Stimulated activated naive CD4-positive, alpha-beta T cell (primary cell): Measurements from ENCODE around the gene NSUN2.
"Not testable (repeated sequence)": the region's sequence is repeated elsewhere in the genome, so short reads cannot be mapped to it uniquely, and the experiment has no call there.

Source experiments
- DNase-seq, 6 experiments: peaks; one replicate each; lab custom pipeline; 2025; lab: John Stamatoyannopoulos, UW

Gene NSUN2

DNA sequence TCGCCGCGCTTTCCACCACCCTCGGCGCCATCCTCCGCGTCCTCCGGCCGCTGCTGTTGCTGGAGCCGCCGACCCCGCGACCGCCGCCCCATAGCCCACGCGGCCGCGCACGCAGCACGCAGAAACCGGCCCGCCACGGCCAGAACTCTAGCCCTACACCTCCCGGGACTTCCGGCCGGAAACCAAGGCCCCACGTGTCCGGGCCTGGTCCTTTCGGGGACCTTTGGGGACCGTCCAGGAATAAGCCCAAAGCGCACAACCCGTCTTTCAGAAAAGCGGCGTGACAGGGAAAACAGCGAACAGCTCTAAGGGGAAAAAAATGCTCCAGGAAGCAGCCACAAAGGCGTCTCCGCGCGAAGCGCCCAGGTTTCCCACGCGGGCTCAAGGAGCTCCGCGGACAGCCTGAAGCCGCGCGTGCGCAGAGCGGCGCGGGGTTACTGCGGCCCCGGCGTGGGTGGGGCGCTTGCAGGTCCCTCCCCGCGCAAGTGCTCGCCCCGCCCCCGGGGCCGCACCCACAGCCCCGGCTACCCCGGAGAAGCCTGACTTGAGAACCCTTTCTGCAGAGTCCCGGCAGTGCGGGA, at the start of gene NSUN2, which contains the start of gene SRD5A1:
Gene NSUN2 (minus strand): TSS at position 157 of the 581 bp plus-strand sequence. CDS start 65 bp downstream, at position 92.
Gene SRD5A1 (plus strand): TSS at position 553 of the 581 bp plus-strand sequence. CDS start 137 bp downstream, outside the sequence.
- DNase-seq, result peak; percentile 86 to 95 (median 89)

DNA sequence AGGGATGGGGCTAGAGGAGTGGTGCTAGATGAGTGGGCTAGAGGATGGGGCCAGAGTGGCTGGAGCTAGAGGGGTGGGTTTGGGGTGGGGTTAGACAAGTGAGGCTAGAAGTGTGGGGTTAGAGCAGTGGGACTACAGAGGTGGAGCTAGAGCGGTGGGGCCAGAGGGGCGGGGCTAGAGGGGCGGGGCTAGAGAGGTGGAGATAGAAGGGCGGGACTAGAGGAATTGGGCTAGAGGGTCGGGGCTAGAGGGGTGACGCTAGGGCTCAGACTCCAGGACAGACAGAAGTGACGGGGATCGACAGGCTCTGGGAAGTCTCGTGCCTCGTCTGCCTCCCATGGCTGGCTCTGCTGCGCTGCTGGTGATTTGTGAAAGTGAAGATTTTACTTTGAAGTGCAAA, 49.4 kb upstream of the NSUN2 start:
- no peak for DNase-seq

DNA sequence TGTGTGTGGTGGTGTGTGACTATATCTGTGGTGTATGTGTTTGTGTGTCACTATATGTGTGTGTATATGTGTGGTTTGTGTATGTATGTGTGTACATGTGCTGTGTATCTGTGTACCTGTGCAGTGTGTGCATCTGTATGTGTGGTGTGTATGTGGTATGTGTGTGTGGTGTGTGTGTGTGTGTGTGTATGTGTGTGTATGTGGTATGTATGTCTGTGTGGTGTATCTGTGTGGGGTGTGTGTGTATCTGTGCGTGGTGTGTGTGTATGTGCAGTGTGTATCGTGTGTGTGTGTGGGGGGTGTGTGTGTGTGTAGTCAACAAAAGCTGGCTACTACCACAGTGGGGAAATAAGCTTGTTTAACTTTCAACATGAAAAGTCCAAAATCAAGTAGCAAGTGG, 48.8 kb upstream of the NSUN2 start:
- DNase-seq, result no peak

DNA sequence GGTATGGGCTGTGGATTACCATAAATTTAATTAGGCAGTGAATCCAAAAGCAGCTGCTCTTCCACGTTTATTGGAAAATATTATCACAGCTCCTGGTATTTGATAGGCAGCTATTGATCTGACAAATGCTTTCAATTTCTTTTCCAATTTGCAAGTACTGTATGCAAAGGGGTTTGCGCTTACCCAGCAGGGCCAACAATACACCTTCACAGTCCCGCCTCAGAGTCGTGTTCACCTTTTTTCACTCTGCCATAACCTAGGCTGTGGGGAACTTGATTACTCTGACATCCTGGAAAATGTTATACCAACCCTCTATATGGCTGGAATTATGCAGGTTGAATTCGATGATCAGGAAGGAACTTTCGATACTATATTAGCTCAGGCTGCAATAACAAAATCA, 48.1 kb upstream of the NSUN2 start:
- DNase-seq, result no peak

DNA sequence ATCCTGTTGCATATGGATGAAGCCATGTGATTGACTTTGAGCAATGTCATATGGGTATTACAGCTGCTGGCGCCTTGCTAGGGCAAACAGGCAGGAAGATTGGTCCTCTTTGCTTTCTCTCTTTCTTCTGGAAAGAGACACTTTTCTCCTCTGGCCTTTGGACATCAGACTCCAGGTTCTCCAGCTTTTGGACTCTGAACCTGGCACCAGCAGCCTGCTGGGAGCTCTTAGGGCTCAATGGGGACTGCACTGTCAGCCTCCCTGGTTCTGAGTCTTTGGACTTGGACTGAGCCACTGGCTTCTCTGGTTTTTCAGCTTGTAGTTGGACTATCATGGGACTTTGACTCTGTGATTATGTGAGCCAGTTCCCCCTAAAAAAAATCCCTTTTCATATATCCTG, 45.5 kb upstream of the NSUN2 start:
- no peak for DNase-seq

DNA sequence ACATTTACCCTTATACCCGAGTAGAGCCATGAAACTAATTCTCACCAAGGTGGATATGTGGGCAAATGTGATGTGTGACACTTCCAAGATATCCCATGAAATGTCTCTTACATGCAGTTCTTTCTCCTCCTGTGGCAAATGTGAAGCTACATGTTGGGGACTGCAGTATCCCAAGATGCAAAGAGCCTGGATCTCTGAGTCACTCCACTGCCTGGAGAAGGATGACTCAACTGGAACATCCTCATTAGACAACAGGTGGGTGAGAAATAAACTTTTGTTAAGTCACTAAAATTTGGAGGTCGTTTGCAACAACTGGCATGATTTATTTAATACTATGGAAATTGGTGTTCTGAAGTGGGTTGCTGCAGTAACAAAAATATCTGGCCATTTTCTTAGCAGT, 43.9 kb upstream of the NSUN2 start:
- DNase-seq, result no peak

DNA sequence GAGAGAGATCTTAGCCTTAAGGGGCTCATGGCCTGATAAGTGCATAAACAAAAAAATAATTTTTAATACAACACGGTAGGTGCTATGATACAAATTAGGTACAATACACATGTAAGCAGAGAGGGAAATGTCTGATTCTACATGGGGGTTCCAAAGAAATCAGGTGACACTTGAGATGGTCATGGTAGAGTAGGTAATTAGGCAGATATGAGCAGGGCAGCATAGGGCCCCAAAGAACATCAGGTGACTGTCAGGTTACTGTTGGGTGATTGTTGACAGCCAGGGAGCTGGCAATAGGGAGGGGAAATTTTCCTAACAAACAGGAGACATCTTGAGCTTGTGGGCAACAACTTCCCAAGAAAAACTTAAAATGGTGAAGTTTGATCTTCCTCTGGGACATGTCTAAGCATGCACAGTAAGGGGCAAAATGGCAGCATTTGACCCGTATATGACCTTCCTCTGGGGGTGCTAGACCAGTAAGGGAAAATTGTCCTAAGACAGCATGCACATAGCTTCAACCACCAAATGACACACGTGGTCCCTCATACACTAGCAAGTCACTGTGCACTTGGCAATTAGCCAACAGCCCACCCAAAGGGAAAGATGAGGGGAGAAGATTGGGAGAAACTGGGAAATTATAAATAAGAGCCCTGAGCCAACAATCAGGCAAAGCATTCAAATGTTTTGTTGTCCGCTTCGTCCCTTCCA, 43.1 kb upstream of the NSUN2 start:
- no peak for DNase-seq

DNA sequence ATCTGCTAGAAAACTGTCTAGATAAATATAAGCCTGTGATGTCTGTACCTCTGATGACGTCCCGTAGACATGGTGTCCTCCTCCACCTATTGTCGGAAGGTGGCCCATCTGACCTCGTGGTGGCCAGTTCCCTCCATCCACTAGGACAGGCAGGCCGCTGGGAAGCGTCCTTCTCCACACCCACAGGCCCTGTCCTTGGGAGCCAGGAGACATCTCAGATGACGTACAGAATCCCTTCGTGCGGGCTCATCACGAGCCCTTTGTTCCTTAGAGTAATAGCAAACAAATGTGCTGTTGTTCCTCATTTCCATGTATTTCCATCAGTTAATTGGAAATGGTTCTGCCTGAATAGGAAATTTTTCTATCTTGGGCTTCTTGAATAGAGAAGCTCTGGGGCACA, 42.0 kb upstream of the NSUN2 start:
- no peak for DNase-seq

DNA sequence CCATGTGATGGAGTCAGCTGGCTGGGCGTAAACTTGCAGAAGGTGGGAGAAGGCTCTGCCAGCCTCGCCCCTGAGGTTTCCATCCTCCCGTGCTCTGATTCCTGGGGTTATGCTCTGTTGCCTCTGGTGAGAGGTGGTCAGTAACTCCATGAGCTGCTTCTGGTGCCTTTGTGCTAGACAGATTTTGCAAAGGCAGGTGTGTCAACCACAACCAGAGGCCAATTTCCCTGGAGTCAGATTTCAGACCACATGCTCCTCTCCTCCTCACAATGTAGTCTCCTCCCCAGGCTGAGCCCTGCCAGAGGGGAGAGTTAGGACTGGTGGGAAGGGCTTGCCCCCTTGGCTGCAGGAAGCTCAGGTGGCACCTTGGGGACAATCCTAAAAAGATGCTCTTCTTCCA, 41.6 kb upstream of the NSUN2 start:
- DNase-seq, result no peak

DNA sequence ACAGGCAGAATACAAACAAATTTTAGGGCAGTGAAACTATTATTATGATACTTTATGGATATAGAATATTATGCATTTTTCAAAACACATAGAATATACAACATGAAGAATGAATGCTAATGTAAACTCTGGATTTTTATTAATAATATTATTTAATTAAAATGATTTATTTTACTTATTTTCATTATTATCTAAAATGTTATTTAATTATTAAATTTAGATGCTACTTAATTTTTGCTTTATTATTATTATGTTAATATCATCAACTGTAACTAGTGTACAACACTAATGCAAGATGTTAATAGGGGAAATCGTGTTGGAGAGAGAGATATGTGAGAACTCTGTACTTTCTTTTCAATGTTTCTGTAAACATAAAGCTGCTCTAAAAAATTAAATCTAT, 41.1 kb upstream of the NSUN2 start:
- no peak for DNase-seq

DNA sequence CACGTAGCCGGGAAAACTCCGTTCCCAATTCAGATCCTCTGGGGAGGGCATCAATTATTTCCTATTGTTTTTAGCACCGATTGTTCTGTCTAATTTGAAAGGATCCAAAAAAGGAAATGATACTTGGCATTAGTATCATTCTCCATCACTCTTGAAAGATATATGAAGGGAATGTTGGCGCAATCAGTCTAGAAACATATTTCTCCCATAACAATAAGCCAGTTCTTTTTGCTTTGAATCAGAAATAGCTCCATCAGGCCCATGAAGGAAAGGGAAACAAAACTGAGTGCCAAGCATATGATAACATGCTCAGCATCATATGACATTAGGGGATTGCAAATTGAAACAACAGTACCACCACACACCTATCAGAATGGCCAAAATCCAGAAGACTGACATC, 40.2 kb upstream of the NSUN2 start:
- no peak for DNase-seq

DNA sequence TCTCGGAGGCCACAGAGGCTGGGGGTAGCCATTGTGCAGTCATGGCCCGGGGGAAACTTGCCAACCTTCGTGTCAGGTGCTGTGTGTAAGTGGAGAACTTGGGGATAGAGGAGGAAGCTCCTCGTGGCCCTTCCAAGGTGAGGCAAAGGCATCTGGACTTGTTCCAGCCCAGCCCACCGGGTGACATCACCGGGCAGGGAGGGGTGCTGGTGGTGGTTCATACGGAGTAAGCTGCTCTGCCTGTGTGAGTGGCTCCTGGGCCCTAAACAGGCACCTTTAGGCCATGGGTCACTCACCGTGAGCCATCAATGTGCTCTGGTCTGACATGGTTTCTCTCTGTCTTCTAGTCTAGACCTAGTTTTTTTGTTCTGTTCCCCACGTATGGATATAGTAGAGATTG, 35.9 kb upstream of the NSUN2 start:
- DNase-seq, result not testable (repeated sequence)

DNA sequence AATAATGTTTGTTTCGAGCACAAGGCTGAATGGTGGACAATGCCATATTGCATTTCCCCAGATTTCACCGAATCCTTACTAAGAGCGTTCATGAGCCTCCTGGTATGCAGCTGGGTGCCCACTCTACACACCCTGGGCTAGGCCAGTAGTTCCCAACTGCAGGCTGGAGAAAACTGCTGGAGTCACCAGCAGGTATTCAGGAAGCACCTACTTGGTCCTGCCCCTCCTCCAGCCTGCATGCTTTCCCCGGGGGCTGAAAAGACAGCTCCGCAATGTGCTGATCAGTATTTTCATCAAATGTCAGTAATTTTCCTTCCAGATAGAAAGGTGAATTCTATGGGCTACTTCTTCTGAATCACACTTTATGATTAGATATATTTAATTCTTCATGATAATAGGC, 34.8 kb upstream of the NSUN2 start:
- DNase-seq, result no peak

DNA sequence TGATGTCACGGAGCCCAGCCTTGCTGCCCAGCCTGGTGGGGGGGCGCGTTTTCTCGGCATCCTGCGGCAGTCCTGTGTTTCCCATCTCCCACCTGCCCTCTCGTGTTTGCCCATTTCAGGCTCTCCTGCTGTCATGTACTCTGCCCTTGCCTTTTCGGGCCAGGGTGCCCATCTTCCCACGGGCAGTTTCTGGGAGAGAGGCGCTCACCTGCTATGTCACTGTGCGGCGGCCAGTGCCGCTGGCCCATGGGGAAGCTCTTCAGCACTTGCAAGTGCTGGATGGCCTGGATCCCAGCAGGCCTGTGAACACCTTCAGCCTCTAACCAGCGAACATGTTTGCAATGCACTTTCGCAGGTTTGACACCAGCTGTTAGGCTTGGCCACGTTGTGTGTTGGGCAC, 33.9 kb upstream of the NSUN2 start:
- no peak for DNase-seq

DNA sequence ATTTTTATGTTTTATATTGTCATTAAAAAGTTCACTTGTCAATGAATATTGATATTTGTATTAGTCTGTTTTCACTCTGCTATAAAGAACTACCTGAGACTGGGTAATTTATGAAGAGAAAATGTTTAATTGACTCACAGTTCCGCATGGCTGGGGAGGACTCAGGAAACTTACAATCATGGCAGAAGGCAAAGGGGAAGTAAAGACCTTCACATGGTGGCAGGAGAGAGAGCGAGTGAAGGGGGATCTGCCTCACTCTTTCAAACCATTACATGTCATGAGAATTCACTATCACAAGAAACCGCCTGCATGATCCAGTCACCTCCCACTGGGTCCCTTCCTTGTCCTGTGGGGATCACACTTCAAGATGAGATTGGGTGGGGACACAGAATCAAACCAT, 27.8 kb upstream of the NSUN2 start:
- no peak for DNase-seq

DNA sequence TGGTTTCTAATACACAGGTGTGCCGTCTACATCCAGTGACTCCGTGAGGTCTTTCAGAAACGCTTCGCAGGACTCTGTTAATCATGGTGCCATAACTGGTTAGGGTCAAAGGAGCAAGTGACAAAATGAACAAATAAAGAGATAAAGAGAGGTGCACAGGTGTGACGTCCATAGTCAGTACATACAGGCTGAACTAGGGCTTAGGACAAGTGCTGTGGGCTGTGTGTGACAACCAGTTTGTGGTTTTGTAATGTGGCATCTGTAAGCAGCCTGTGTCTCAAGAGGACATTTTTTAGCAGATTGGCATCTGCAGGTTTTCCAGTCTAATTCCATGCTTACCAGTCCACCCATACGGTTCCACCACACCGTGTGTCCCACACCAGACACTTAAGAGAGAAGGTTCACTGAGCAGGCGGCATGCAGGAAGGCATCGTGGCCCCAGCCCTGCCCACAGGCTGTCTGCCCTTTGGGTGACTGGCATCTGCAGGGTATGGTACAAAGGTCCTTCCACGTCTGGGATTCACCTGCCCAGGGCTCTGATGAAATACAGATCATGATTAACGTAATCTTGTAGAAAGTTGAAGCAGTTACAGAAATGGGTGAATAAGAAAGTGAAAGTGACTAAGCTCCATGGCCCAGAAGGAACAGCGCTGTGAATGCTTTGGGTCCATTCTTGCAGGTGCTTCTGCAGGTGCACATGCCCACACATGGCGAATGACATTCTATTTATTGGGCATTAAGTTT, 27.3 kb upstream of the NSUN2 start:
- no peak for DNase-seq

DNA sequence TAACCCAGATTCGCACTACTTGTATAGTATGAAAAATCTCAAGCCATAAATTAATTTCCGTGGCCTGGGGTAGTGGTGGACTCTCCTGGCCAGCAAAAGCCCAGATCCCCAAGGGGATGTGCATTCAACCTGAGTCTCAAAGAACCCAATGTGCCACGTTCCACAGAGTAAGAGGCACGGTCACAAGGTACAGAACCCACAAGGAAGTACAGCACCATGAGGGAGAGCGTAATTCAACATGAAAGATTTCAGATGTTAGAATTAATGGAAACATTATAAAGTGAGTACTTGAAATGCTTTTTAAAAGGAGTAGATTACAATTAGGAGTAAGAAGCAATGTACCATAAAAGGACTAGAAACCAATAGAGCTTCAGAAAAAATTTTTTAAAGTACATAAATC, 23.8 kb upstream of the NSUN2 start:
- DNase-seq, result no peak

DNA sequence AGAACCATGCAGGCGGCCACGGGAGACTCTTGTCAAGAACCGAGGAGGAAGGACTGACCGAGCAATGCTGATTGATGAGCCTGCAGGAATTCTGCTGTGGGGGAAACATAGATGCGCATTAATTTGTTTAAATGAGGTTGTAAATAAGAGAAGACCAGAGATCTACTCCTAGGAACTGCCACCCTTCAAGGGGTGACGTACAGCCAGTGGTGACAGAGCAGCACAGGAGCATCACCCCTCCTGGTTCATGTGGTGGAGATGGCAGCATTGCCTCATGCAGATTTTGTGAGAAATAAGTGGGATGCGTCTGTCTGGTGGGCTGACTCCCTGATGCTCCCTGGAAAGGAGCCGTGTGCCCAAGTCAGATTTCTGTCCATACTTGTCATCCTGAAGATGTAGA, 22.6 kb upstream of the NSUN2 start:
- no peak for DNase-seq

DNA sequence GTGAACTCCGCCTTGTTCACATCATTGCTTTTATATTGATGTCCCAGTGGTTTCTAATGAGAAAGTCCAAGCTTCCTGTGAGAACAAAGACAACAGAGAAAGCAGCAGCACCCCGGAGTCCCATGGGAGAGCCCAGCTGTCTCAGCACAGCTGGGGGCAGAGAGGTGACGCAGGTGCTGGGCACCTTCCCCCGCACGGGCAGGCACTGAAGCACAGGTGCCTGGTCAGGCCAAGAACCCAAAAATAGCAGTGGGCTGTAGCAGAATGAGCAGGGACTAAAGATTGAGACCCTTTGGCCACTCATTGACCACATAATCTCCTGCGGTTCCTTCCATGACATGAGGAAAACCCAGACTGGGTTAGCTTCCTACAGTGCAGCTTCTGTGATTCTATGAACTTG, 19.2 kb upstream of the NSUN2 start:
- DNase-seq, result no peak

DNA sequence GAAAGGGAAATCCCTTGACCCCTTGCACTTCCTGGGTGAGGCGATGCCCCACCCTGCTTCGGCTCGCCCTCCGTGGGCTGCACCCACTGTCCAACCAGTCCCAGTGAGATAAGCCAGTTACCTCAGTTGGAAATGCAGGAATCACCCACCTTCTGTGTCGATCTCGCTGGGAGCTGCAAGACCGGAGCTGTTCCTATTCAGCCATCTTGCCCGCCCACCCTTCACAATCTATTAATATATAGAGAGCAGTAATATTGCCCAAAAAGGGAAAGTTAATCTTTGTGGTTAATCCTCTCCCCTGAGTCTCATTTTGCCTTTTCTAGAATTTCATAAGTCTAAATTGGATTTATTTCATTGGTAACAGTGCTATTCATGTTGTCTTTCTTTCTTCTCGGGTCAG, 16.8 kb upstream of the NSUN2 start:
- DNase-seq, result no peak

DNA sequence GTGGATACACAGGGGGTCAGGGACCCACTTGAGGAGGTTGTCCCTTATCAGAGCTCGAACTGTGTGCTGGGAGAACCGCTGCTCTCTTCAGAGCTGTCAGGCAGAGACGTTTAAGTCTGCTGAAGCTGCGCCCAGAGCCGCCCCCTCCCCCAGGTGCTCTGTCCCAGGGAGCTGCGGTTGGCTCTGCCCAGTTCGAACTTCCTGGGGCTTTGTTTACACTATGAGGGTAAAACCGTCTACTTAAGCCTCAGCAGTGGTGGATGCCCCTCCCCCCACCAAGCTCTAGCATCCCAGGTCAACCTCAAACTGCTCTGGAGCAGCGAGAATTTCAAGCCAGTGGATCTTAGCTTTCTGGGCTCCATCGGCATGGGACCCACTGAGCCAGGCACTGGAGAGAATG, 16.3 kb upstream of the NSUN2 start:
- no peak for DNase-seq

DNA sequence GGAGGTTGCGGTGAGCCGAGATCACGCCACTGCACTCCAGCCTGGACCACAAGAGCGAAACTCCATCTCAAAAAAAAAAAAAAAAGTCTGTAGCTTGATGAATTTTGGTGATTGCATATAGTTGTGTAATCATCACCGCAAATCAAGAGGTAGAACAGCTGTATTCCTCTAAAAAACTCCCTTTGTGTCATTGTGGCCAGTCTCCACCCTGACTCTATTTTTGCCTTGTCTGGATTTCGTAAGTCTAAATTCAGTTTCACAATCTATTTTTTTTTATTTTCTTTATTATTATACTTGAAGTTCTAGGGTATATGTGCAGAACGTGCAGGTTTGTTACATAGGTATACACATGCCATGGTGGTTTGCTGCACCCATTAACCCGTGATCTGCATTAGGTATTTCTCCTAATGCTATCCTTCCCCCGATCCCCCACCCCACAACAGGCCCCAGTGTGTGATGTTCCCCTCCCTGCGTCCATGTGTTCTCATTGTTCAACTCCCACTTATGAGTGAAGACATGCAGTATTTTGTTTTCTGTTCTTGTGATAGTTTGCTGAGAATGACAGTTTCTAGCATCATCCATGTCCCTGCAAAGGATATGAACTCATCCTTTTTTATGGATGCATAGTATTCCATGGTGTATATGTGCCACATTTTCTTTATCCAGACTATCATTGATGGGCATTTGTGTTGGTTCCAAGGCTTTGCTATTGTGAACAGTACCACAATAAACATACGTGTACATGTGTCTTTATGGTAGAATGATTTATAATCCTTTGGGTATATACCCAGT, 12.9 kb upstream of the NSUN2 start:
- not testable (repeated sequence) for DNase-seq
